B cell (primary cell): Measurements from ENCODE around the gene CDKAL1. TPM values are rescaled to one million over a fixed set of nuclear protein-coding genes. Genes with fewer than 3 reads are reported as not detected.

Experiments used
- ATAC-seq: fragments of 200-7000 bp; cut with Tn5 transposase; one replicate; pipeline ENCODE4 v1.10.0; 2021; ENCODE audit warnings: low read depth, mild to moderate bottlenecking, moderate number of reproducible peaks, moderate library complexity
- CTCF ChIA-PET: fragments of 350-600 bp; sonication (Branson Sonifier 250); formaldehyde crosslinking; loops from one replicate; lab custom pipeline; 2021; ENCODE audit warnings: antibody characterized with exemption, inconsistent platforms; lab: Charles Lee
- POLR2A ChIA-PET: fragments of 350-600 bp; sonication (Branson Sonifier 250); formaldehyde crosslinking; loops from one replicate; lab custom pipeline; 2021; ENCODE audit warnings: antibody characterized with exemption; lab: Charles Lee
- DNase-seq: peaks from one replicate; pipeline ENCODE4 v3.0.0; 2013
- H2AFZ ChIP-seq: 2 replicates; pipeline ENCODE4 v1.6.1; 2012; ENCODE audit warnings: mild to moderate bottlenecking, low read depth, low read length; ENCODE audit not compliant: insufficient read depth, poor library complexity, severe bottlenecking
- H3K27ac ChIP-seq, 2 donors: 1 replicate in 1 of 2; 2 replicates in 1 of 2; pipeline ENCODE4 v1.5.1; 2012 to 2013; ENCODE audit warnings: low read length in 2 of 2, mild to moderate bottlenecking in 2 of 2, moderate library complexity in 1 of 2
- H3K27me3 ChIP-seq, 4 experiments: fragments of 200-600 bp in 1 of 4; sonication (generic) in 1 of 4; replicated peaks in 1 of 4; 1 replicate in 2 of 4; 2 replicates in 2 of 4; pipeline versions ENCODE4 v1.6.1 to v1.7.0; 2013 to 2016; ENCODE audit warnings: low read length in 3 of 4, mild to moderate bottlenecking in 2 of 4, mixed read lengths in 1 of 4, moderate library complexity in 1 of 4; ENCODE audit not compliant: insufficient read depth in 4 of 4, control insufficient read depth in 3 of 4; ENCODE audit errors: control extremely low read depth in 1 of 4
- H3K36me3 ChIP-seq, 2 experiments: replicated peaks in 1 of 2; 1 replicate in 1 of 2; 2 replicates in 1 of 2; pipeline versions ENCODE4 v1.6.1 to v1.7.1; 2013; ENCODE audit warnings: low read length in 1 of 2; ENCODE audit not compliant: insufficient read depth in 2 of 2, control insufficient read depth in 1 of 2; ENCODE audit errors: control extremely low read depth in 1 of 2, extremely low read depth in 1 of 2
- H3K4me1 ChIP-seq, 2 donors: fragments of 200-600 bp in 1 of 2; sonication (generic) in 1 of 2; 1 replicate in 1 of 2; 2 replicates in 1 of 2; pipeline versions ENCODE4 v1.5.1 to v1.6.1; 2013 to 2017; ENCODE audit warnings: low read length in 2 of 2; ENCODE audit not compliant: control insufficient read depth in 2 of 2, insufficient read depth in 2 of 2
- H3K4me2 ChIP-seq: replicated peaks from 2 replicates; pipeline ENCODE3; 2012; ENCODE audit warnings: mild to moderate bottlenecking, low read depth, low read length; ENCODE audit not compliant: poor library complexity, severe bottlenecking
- H3K4me3 ChIP-seq, 5 experiments: fragments of 200-600 bp in 1 of 5; sonication (generic) in 1 of 5; 1 replicate in 3 of 5; 2 replicates in 2 of 5; pipeline versions ENCODE4 v1.5.1 to v1.7.0; 2011 to 2016; ENCODE audit warnings: low read length in 4 of 5, mild to moderate bottlenecking in 4 of 5, low read depth in 2 of 5, control low read depth in 1 of 5, moderate library complexity in 1 of 5; ENCODE audit not compliant: insufficient read depth in 1 of 5; ENCODE audit errors: control extremely low read depth in 1 of 5, extremely low read depth in 1 of 5
- H3K79me2 ChIP-seq: fragments of 200-600 bp; sonication (generic); one replicate; pipeline ENCODE4 v1.6.0; 2016; ENCODE audit warnings: low read length; ENCODE audit not compliant: control insufficient read depth, insufficient read depth
- H3K9ac ChIP-seq: fragments of 200-600 bp; sonication (generic); 2 replicates; pipeline ENCODE4 v1.6.1; 2017; ENCODE audit warnings: mild to moderate bottlenecking, low read length, moderate library complexity
- H3K9me3 ChIP-seq, 3 donors: one replicate each; pipeline versions ENCODE4 v1.6.1 to v1.7.1; 2013; ENCODE audit warnings: low read length in 2 of 3; ENCODE audit not compliant: control insufficient read depth in 2 of 3, insufficient read depth in 1 of 3; ENCODE audit errors: control extremely low read depth in 1 of 3
- H4K20me1 ChIP-seq: 2 replicates; pipeline ENCODE4 v1.6.0; 2012; ENCODE audit warnings: mild to moderate bottlenecking, low read length; ENCODE audit not compliant: insufficient read depth, control insufficient read depth, poor library complexity, severe bottlenecking
- H3K27ac Mint-ChIP-seq: one replicate; pipeline ENCODE4 v1.8.0; 2021; ENCODE audit warnings: mixed read lengths
- H3K27me3 Mint-ChIP-seq: one replicate; pipeline ENCODE4 v1.8.0; 2021; ENCODE audit warnings: mixed read lengths
- H3K4me1 Mint-ChIP-seq: one replicate; pipeline ENCODE4 v1.8.0; 2021; ENCODE audit warnings: mixed read lengths
- H3K4me3 Mint-ChIP-seq: one replicate; pipeline ENCODE4 v1.8.0; 2021; ENCODE audit warnings: mixed read lengths
- H3K9me3 Mint-ChIP-seq: one replicate; pipeline ENCODE4 v1.8.0; 2022; ENCODE audit warnings: mixed read lengths; ENCODE audit not compliant: insufficient read depth
- EZH2 ChIP-seq: IDR thresholded peaks from 2 replicates; pipeline ENCODE4 v1.6.1; 2012; ENCODE audit warnings: borderline replicate concordance, low read depth, mild to moderate bottlenecking, moderate library complexity, low read length; ENCODE audit not compliant: insufficient read depth, poor library complexity, severe bottlenecking
- WGBS: methylation state at CpG from one replicate; pipeline ENCODE4 v1.1.5; 2013; ENCODE audit warnings: missing lambda C conversion rate; ENCODE audit not compliant: insufficient coverage; 5-methylcytosine and 5-hydroxymethylcytosine counted together
- intact Hi-C: fragments of 100-400 bp; cut with micrococcal nuclease; formaldehyde crosslinking; loops from one replicate; pipeline ENCODE4 v1.10.0; 2022
- polyA plus RNA-seq: library from polyadenylated mRNA; depleted of rRNA; stranded (reverse); fragments of >200 nt; gene quantifications from 2 replicates; pipeline ENCODE4 v1.2.3, GENCODE V29; 2012
- total RNA-seq, 2 donors: library from RNA; stranded (reverse); fragments of 120-200 nt in 1 of 2; gene quantifications; 1 replicate in 1 of 2; 2 replicates in 1 of 2; pipeline versions ENCODE4 v1.2.3 to v1.2.4, GENCODE V29; 2013 to 2022
- TF ChIP-seq, protein P1 (sequence below): fragments of 200-600 bp; IDR thresholded peaks from one replicate; pipeline ENCODE4 v1.8.0; 2022; ENCODE audit warnings: antibody characterized with exemption, mild to moderate bottlenecking

Gene CDKAL1
- total and polyA plus RNA-seq, 2 donors (not counting 1 experiment from before 2014, with no cell fraction given) = 6.1 to 33.3 TPM

DNA sequence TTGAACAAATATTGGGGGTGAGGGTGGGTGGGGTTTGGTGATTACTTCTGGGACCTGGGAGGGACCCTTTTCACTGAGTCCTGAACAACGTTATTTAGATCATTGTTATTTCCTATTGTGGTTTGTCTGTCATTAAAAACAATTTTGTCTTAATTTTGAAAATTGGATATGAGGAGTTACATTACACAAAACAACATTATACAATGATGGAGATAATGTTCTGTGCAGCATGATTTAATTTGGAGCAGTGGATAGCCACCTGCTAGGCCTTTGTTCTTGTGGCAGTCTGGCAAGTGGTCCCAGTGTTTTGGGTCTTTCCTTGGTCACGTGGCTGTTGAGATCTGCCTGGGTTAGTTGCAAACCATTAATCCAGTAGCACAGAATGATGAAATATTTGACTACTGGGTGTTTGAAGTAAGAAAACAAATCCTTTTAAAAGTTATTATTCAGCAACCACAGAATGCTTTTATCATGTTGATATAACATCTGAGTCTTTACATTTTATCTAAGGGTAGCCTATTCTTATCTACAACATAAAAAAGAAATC lies 172.8 kb downstream of the CDKAL1 start:
- H3K9me3 ChIP-seq = no peaks in the 10 kb centered on the region
- Mint-ChIP-seq H3K4me3 (no peak overlapping the region), H3K27ac (no peak overlapping the region), H3K4me1 (peaks cover 18% of the 10 kb centered on the region), H3K9me3 (no peaks in the 10 kb centered on the region), H3K27me3 (no peaks in the 10 kb centered on the region)
- H3K4me1 ChIP-seq = no peaks in the 10 kb centered on the region
- ChIA-PET CTCF (no interaction called here), POLR2A (no interaction called here)
- intact Hi-C loops = no loop called here
- ATAC-seq = no peak
- no peak overlapping the region for H3K27ac ChIP-seq
- WGBS = 100% methylated on average over 1 of the region's 2 CpGs
- no peak overlapping the region for H3K4me3 ChIP-seq
- H3K79me2 ChIP-seq = peaks cover 8% of the 10 kb centered on the region
- no peak for DNase-seq
- H3K36me3 ChIP-seq = no peaks in the 10 kb centered on the region
- H3K9ac ChIP-seq = no peak overlapping the region
- no peak overlapping the region for H3K4me2 ChIP-seq
- no peaks in the 10 kb centered on the region for H3K27me3 ChIP-seq
- TF ChIP-seq EZH2 = no peak
- TF ChIP-seq, protein P1, sequence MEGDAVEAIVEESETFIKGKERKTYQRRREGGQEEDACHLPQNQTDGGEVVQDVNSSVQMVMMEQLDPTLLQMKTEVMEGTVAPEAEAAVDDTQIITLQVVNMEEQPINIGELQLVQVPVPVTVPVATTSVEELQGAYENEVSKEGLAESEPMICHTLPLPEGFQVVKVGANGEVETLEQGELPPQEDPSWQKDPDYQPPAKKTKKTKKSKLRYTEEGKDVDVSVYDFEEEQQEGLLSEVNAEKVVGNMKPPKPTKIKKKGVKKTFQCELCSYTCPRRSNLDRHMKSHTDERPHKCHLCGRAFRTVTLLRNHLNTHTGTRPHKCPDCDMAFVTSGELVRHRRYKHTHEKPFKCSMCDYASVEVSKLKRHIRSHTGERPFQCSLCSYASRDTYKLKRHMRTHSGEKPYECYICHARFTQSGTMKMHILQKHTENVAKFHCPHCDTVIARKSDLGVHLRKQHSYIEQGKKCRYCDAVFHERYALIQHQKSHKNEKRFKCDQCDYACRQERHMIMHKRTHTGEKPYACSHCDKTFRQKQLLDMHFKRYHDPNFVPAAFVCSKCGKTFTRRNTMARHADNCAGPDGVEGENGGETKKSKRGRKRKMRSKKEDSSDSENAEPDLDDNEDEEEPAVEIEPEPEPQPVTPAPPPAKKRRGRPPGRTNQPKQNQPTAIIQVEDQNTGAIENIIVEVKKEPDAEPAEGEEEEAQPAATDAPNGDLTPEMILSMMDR = no peak
- H4K20me1 ChIP-seq = peaks cover 8% of the 10 kb centered on the region
- no peak overlapping the region for H2AFZ ChIP-seq

DNA sequence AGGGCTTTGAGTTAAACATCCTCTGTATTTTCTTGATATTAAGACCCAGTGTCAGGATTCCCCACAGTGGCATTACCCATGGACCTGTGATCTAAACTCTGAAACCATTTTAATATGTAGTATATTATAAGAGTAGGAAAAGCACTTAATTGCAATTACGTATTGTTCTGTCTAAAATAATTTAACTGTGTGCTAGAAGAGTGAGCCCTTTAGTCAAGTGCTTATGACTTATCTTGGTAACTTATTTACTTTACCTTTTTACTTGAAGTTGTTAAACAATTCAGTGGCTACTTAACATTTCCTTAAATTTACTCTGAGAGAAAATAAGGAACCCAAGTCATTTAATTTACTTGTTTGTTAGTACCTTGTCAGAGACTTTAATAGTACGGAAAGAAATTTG lies 173.6 kb downstream of the CDKAL1 start:
- H3K4me3 Mint-ChIP-seq = no peak overlapping the region
- no CpG with 5 or more reads among the region's 2 CpGs for WGBS
- H3K4me1 ChIP-seq = no peaks in the 10 kb centered on the region
- DNase-seq (no peak), ATAC-seq (no peak)
- no peaks in the 10 kb centered on the region for H3K27me3 Mint-ChIP-seq
- H4K20me1 ChIP-seq = peaks cover 10% of the 10 kb centered on the region
- no peak overlapping the region for H3K27ac Mint-ChIP-seq
- H3K36me3 ChIP-seq = no peaks in the 10 kb centered on the region
- ChIA-PET POLR2A (no interaction called here), CTCF (no interaction called here)
- H3K4me1 Mint-ChIP-seq = peaks cover 11% of the 10 kb centered on the region
- H3K4me2 ChIP-seq = no peak overlapping the region
- H3K27ac ChIP-seq = no peak overlapping the region
- no peaks in the 10 kb centered on the region for H3K9me3 ChIP-seq
- intact Hi-C loops = no loop called here
- H3K79me2 ChIP-seq = peaks cover 6% of the 10 kb centered on the region
- H3K27me3 ChIP-seq = no peaks in the 10 kb centered on the region
- H2AFZ ChIP-seq = no peak overlapping the region
- no peaks in the 10 kb centered on the region for H3K9me3 Mint-ChIP-seq
- TF ChIP-seq, protein P1 = no peak
- TF ChIP-seq EZH2 = no peak
- no peak overlapping the region for H3K9ac ChIP-seq
- H3K4me3 ChIP-seq = no peak overlapping the region
